Natural killer cell (primary cell): Measurements from ENCODE around the gene PTH1R. TPM values are rescaled to one million over a fixed set of nuclear protein-coding genes. Genes with fewer than 3 reads are reported as not detected.
"Not testable (repeated sequence)": the region's sequence is repeated elsewhere in the genome, so short reads cannot be mapped to it uniquely, and the experiment has no call there.

Source experiments
- ATAC-seq, 3 donors: fragments of 150-1000 bp in 2 of 3; fragments of 200-7000 bp in 1 of 3; cut with Tn5 transposase; 1 replicate in 1 of 3; 2 replicates in 2 of 3; pipeline ENCODE4 v1.10.0; 2021; ENCODE audit warnings: mild to moderate bottlenecking in 2 of 3, moderate library complexity in 2 of 3
- DNase-seq, 2 donors: peaks; one replicate each; pipeline versions ENCODE4 v3.0.0 to v3.0.0-alpha.2; 2013 to 2021; ENCODE audit warnings: mixed read lengths in 1 of 2
- H3K27ac ChIP-seq: one replicate; pipeline ENCODE4 v1.5.1; 2013; ENCODE audit warnings: mild to moderate bottlenecking, low read length
- H3K27me3 ChIP-seq: one replicate; pipeline ENCODE4 v1.6.1; 2013; ENCODE audit warnings: low read length; ENCODE audit not compliant: control insufficient read depth, insufficient read depth
- H3K36me3 ChIP-seq: one replicate; pipeline ENCODE4 v1.6.1; 2013; ENCODE audit warnings: low read length; ENCODE audit not compliant: control insufficient read depth, insufficient read depth
- H3K4me1 ChIP-seq: one replicate; pipeline ENCODE4 v1.6.1; 2013; ENCODE audit warnings: low read length; ENCODE audit not compliant: control insufficient read depth, insufficient read depth
- H3K4me3 ChIP-seq: one replicate; pipeline ENCODE4 v1.5.1; 2013; ENCODE audit warnings: low read length
- H3K9me3 ChIP-seq: one replicate; pipeline ENCODE4 v1.6.1; 2013; ENCODE audit warnings: low read length; ENCODE audit not compliant: control insufficient read depth, insufficient read depth
- H3K27ac Mint-ChIP-seq, 2 donors: one replicate each; pipeline ENCODE4 v1.8.0; 2022; ENCODE audit warnings: mild to moderate bottlenecking in 2 of 2, mixed read lengths in 2 of 2, moderate library complexity in 1 of 2
- H3K27me3 Mint-ChIP-seq, 2 donors: one replicate each; pipeline ENCODE4 v1.8.0; 2022; ENCODE audit warnings: low read depth in 2 of 2, mixed read lengths in 2 of 2
- H3K36me3 Mint-ChIP-seq: one replicate; pipeline ENCODE4 v1.8.0; 2022; ENCODE audit warnings: mixed read lengths
- H3K4me1 Mint-ChIP-seq, 2 donors: one replicate each; pipeline ENCODE4 v1.8.0; 2022; ENCODE audit warnings: mixed read lengths in 2 of 2
- H3K4me3 Mint-ChIP-seq: one replicate; pipeline ENCODE4 v1.8.0; 2022; ENCODE audit warnings: mild to moderate bottlenecking, moderate library complexity, mixed read lengths
- H3K9me3 Mint-ChIP-seq, 2 donors: one replicate each; pipeline ENCODE4 v1.8.0; 2022; ENCODE audit warnings: mixed read lengths in 2 of 2
- CTCF ChIP-seq: fragments of 200-600 bp; IDR thresholded peaks from one replicate; pipeline ENCODE4 v1.8.0; 2022; ENCODE audit warnings: antibody characterized with exemption
- WGBS: methylation state at CpG from one replicate; pipeline ENCODE4 v1.1.7; 2013; ENCODE audit warnings: missing lambda C conversion rate; ENCODE audit not compliant: insufficient coverage; 5-methylcytosine and 5-hydroxymethylcytosine counted together
- intact Hi-C: fragments of 100-400 bp; cut with micrococcal nuclease; formaldehyde crosslinking; loops from one replicate; pipeline ENCODE4 v1.14.2; 2022
- total RNA-seq, 4 donors: library from RNA; stranded (reverse); fragments of 120-200 nt in 1 of 4; gene quantifications; one replicate each; pipeline versions ENCODE4 v1.2.3 to v1.2.4, GENCODE V29; 2013 to 2022

Gene PTH1R
- total RNA-seq, 3 donors from 2014 or later (not counting 1 experiment from before 2014, with no cell fraction given): not detected

- Histone ChIP-seq H3K4me3 (no peak overlapping the region), H3K9me3 (no peaks in the 10 kb centered on the region), H3K4me1 (peaks cover 21% of the 10 kb centered on the region), H3K27me3 (no peaks in the 10 kb centered on the region), H3K36me3 (no peaks in the 10 kb centered on the region), H3K27ac (no peak overlapping the region)
- ATAC-seq (peak in 1 of 3 donors; percentile 1), DNase-seq (no peak)
- Mint-ChIP-seq H3K27ac (peak overlapping the region in 1 of 2 donors; percentile 52), H3K9me3 (no peaks in the 10 kb centered on the region), H3K27me3 (no peaks in the 10 kb centered on the region), H3K4me3 (no peak overlapping the region), H3K4me1 (peaks cover 13% of the 10 kb centered on the region in 2 donors), H3K36me3 (no peaks in the 10 kb centered on the region)
- TF ChIP-seq CTCF: no peak
- intact Hi-C loops: loop anchor here (1.0 kb wide), 2 partner anchors 43 to 204 kb away; no protein-coding TSS in a partner anchor
- 74% methylated on average over 8 of the region's 8 CpGs for WGBS
Measured at GRCh38 chr3:46908986-46909534, 31.5 kb downstream of the PTH1R start.

- Mint-ChIP-seq H3K36me3 (no peaks in the 10 kb centered on the region), H3K9me3 (no peaks in the 10 kb centered on the region), H3K27me3 (no peaks in the 10 kb centered on the region), H3K27ac (peak overlapping the region in 1 of 2 donors; percentile 52), H3K4me3 (no peak overlapping the region), H3K4me1 (peaks cover 14 to 15% of the 10 kb centered on the region in 2 donors)
- WGBS: 25% methylated on average over 18 of the region's 18 CpGs
- Histone ChIP-seq H3K27ac (no peak overlapping the region), H3K9me3 (no peaks in the 10 kb centered on the region), H3K4me3 (no peak overlapping the region), H3K27me3 (no peaks in the 10 kb centered on the region), H3K36me3 (no peaks in the 10 kb centered on the region), H3K4me1 (peaks cover 21% of the 10 kb centered on the region)
- intact Hi-C loops: loop anchor here (1.0 kb wide), 2 partner anchors 43 to 204 kb away; no protein-coding TSS in a partner anchor
- DNase-seq (peak; percentile 81 to 84), ATAC-seq (peak; percentile 87 to 96 (median 92))
- TF ChIP-seq CTCF: peak; percentile 95
Measured at GRCh38 chr3:46909535-46910161, 32.1 kb downstream of the PTH1R start.

- no peaks in the 10 kb centered on the region for H3K9me3 ChIP-seq
- no peak for ATAC-seq
- no peak for DNase-seq
Measured at GRCh38 chr3:46910166-46910760, 32.7 kb downstream of the PTH1R start.

GRCh38 chr3:46910914-46911313, 33.4 kb downstream of the PTH1R start:
- H3K36me3 Mint-ChIP-seq, H3K9me3 Mint-ChIP-seq, H3K36me3 ChIP-seq, DNase-seq, H3K4me3 ChIP-seq, H3K9me3 ChIP-seq, H3K4me3 Mint-ChIP-seq, H3K27me3 ChIP-seq, H3K27me3 Mint-ChIP-seq, ATAC-seq, H3K27ac Mint-ChIP-seq, intact Hi-C loops, H3K27ac ChIP-seq: not testable (repeated sequence)
- H3K4me1 Mint-ChIP-seq: peaks cover 27 to 28% of the 10 kb centered on the region in 2 donors
- peaks cover 30% of the 10 kb centered on the region for H3K4me1 ChIP-seq
- 96% methylated on average over 10 of the region's 10 CpGs for WGBS

More at GRCh38 chr3:46910166-46910760, 32.7 kb downstream of the PTH1R start:
- Histone ChIP-seq H3K4me1 (peaks cover 24% of the 10 kb centered on the region), H3K27me3 (no peaks in the 10 kb centered on the region), H3K4me3 (no peak overlapping the region), H3K36me3 (no peaks in the 10 kb centered on the region), H3K27ac (no peak overlapping the region)
- intact Hi-C loops: no loop called here
- no peaks in the 10 kb centered on the region for H3K36me3 Mint-ChIP-seq
- H3K27me3 Mint-ChIP-seq: no peaks in the 10 kb centered on the region
- WGBS: 82% methylated on average over 6 of the region's 6 CpGs
- no peak for TF ChIP-seq CTCF
- H3K9me3 Mint-ChIP-seq: no peaks in the 10 kb centered on the region
- peaks cover 20 to 22% of the 10 kb centered on the region in 2 donors for H3K4me1 Mint-ChIP-seq
- H3K27ac Mint-ChIP-seq: no peak overlapping the region
- no peak overlapping the region for H3K4me3 Mint-ChIP-seq
